ENCODE results near the gene C4orf54. TPM values are rescaled to one million over a fixed set of nuclear protein-coding genes. Genes with fewer than 3 reads are reported as not detected.

C4orf54 gene
- total RNA-seq: 0.47 TPM

DNA sequence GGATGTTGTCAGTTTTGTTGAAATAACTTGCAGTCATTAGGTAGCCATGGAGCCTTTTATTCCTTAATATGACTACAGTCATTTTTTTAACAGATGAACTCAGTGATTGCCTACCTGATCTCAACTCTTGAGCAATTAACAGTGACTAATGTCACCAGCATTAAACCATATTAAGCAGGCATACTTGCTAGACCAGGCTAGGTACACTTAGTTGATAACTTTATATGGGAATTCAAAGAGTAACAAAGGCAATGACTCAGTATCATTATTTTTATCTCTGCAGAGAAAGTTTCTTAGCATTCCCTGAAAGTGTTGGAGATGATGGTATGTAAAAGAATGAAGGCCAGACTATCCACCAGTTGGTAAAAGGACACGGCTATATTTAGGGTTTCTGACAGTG is at the start of gene C4orf54:
Gene C4orf54 (minus strand): TSS at position 31 of the 400 bp plus-strand sequence. CDS start 3,180 bp downstream, outside the sequence.
- DNase-seq: no peak

GRCh38 chr4:99705891-99706290 is 48.3 kb upstream of the C4orf54 start:
- DNase-seq: no peak

DNA sequence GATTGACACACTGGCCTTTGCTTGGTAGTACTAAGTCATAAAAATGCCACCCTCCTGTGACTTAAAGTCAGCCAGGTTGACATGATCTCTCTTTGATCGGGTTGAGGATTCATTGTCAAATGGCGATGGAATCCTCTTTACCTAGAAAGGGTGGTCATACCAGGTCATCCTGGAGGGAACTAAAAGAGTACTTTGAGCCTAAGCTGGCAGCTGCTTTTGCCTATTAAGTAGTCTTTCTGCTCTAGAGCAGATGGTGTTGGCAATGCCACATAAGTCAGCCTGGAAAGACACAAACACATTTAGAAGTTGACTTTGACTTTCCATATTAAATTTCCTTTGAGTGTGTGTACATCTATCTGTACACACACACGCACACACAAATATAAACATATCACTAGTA is 39.2 kb upstream of the C4orf54 start:
- no peak for DNase-seq

DNA sequence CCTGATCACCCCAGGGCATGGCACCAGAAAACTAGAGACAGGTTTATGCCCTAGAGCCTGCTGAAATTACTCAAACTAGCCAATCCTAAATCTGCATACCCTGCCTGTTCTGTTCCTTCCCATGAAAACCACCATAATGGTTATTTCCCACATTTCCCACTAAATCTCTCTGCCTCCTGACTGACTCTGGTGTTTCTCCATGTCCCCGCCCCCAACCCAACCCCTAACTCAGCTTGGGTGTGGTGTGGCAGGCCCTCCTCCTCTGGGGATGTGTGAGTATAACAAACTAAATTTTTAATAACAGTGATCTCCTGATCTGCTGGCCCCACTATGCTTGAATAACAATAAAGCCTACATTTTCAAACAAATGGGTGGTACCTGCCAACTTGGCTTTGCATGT is 35.5 kb upstream of the C4orf54 start:
- DNase-seq: no peak

DNA sequence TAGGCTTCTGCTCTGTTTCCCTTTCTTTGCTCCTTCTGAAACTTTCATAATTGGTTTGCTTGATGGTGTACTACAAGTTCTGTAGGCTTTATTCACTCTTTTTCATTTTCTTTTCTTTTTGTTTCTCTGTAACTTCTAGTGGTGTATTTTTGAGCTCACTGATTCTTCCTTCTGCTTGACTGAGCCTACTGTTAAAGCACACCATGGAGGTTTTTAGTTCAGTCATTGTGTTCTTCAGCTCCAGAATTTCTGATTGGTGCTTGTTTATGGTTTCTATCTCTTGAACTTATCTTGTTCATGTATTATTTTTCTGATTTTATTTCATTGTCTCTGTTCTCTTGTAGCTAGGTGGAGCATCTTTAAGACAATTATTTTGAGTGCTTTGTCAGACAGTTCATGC is 33.4 kb upstream of the C4orf54 start:
- no peak for DNase-seq

- no peak for DNase-seq
Observed at GRCh38 chr4:99690472-99690871, 32.8 kb upstream of the C4orf54 start.

GRCh38 chr4:99687120-99687519 is 29.5 kb upstream of the C4orf54 start:
- DNase-seq: no peak

- DNase-seq: no peak
Observed at GRCh38 chr4:99685234-99685633, 27.6 kb upstream of the C4orf54 start.

DNA sequence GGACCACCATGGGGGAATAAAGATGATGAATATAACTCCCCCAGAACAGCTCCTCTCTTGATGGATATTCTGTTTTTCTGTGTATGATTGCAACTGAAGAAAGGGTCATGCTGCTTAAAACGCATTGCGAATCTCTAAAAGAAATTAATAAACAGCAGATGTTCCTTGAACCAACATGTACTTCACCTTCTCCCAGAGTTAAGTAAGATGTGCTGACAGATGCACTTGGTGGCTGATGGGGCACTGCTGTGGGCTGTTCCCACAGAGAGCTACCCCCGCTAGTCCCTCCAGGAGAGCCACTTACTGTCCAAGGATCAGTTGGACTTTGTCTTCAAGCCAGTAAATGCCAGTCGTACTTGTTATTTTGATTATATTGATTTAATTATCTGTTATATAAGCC is 26.3 kb upstream of the C4orf54 start:
- DNase-seq: no peak

DNA sequence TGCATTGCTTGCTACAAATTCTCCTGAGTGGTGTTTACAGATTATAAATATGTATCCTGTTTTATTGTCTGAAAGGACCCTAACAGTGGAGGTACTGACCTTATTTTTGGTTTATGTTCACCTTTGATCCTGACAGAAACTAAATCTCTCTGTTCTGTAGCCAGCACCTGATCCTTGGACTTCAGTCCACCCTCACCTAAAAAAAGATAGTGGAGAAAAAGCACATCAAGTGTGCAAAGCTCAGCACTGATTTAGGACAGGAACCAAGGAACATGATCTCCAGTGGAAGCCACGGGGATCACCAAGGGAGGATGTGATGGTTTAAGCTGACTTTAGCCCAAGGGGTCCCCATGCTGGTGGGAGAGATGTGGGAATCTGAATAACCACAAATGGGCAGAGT is 22.3 kb upstream of the C4orf54 start:
- DNase-seq: no peak

GRCh38 chr4:99679204-99679603 is 21.6 kb upstream of the C4orf54 start:
- DNase-seq: no peak

GRCh38 chr4:99677161-99677560 is 19.5 kb upstream of the C4orf54 start:
- no peak for DNase-seq

GRCh38 chr4:99670409-99671073 is 12.9 kb upstream of the C4orf54 start:
- DNase-seq: no peak

DNA sequence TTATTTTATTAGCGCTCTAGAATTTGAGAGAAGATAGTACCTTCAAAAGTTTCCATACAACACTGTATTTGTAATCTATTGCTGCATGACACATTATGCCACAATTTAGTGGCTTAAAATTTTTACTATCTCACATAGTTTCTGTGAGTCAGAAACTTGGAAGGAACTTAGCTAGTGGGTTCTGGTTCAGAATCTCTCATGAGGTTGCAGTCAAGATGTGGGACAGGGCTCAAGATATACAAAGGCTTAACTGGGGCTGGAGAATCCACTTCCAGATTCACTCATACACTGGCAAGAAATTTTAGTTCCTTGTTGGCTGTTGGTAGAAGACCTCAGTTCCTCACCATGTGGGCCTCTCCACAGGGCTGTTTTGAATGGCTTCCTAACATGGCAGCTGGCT is 11.5 kb upstream of the C4orf54 start:
- no peak for DNase-seq

- DNase-seq: no peak
Observed at GRCh38 chr4:99668472-99668871, 10.8 kb upstream of the C4orf54 start.

DNA sequence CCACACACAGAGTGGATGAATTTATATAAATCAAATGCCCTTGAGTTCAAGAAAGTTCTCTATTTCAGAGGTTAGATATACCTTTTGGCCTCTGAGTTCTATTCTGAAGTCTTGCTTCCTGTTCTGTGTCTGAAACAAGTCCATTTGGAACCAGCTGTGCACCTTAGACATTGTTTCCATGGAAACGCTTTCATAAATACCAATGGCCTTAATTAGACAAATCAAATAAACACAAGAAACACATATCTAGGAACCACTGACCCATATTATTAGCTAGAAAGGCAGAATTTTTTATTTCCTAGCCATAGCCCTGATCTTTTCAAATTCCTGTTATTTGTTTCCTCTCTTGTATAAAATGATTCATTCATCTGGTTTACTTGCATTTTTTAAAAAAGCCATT is 8.4 kb upstream of the C4orf54 start:
- no peak for DNase-seq

DNA sequence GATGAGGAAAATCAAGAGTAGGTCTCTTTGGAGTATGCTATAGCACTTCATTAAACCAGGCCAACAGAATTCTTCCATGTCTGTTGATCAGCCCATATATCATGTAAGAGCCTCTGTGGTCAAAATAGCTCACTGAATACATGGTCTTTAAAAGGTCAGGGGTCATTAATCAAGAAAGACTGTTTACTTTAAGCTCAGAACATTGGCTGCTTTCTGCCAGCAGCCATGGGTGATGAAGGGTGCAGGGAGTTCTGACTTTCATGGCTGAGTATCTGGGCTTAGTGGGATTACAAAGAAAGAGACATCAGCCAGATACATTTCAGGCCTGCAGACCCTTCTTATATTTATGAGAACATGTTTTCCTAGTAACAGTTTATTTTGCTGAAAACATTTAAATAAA is 7.1 kb upstream of the C4orf54 start:
- DNase-seq: no peak

DNA sequence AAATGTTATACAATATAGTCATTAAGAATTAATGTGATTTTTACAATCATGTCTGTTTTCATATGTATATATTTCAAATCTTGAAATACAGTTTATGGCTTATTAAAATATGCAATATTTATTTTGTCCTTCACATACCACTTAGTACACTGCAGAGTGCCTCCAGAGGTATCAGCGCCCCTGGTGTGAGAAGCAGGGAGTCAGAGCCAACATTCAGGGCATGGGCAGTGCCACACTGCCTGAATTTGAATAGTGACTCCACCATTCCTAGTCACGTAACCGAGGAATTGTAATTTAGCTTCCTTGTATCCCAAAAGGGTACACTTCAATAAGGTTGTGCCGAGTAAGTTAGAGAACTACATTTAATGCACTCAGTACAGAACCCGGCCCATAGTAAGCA is 4.3 kb upstream of the C4orf54 start:
- no peak for DNase-seq

GRCh38 chr4:99658666-99659065 is 1.0 kb upstream of the C4orf54 start:
- DNase-seq: no peak

GRCh38 chr4:99655308-99656081 is 2.1 kb downstream of the C4orf54 start:
- no peak for DNase-seq

DNA sequence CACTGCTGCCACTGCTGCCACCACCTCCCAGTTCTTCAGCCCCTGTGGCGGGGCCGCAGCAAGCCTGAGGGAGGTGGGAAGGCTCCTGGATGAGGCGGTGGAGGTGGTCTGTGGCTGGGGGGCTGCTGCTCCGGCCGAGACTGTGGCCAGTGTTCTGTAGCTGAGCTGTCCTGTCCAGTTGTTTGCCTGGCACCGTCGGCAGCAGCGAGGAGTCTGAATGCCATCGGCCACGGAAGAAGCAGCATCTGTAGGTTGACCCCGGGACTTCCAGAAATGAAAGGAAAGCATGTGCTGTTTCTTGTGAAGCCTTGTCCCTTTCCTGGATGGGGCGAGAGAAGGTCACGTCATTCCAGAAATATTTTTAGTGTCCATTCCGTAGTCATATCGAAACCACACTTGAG is 3.3 kb downstream of the C4orf54 start:
- no peak for DNase-seq

DNA sequence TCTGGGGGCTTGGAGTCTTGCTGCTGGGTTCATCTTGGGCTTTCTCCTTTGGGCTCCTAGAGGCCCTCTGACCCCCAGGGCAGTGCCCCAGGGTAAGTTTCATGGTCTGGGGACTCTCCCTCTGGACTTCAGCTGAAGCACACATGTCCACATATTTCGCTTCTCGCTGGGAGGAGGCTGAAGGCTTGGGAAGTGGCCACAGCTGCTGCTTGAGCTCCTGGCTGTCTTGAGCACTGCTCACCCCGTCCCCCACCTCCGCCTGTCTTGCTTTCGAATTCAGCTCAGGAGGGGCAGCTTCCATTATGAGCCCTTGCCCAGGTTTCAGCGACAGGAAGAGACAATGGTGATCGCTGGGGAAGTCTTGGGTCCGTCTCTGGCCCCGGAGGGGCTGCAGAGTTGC is 3.7 kb downstream of the C4orf54 start:
- DNase-seq: no peak

DNA sequence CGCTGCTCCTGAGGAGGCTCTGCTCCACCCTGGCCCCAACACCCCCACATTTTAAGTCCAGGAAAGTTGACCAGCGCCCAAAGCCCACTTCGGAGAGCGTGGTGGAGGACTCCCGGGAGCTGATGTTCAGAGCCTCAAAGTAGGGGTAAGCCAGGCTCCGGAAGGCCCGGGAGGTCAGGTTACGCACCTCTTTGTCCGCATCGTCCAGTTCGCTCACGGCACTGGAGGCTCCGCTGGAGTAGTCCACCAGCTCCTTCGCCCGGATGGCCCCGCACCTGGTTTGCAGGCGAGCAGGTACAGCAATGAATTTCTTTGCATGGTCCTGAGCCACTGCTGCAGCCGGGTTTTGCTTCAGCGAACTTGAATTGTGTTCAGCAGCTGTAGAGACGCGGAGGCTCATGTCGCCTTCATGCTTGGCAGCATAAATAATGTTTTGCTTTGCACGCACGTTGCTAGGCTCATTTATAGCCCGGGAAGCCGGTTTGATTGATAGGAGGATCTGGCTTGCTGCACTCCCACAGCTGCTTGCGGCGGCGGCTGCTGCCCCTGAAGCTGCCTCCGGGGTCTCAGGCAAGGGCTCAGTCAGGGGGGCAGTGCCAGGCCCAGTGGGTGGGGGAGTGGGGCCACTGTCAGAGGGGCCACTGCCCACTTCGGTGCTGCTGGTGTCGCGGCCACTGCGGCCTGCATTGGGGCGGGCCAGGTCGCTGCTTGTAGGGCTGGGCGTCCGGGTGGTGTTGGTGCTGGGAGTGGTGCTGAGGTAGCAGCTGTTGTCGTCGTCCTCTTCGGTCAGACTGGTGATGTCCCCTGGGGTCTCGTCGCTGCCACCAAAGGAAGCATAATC is 4.8 kb downstream of the C4orf54 start:
- DNase-seq: no peak
